Hepatocyte (in vitro differentiated cells): ENCODE data around the gene CBY2. TPM values are rescaled to one million over a fixed set of nuclear protein-coding genes. Genes with fewer than 3 reads are reported as not detected.

Experiments used
- DNase-seq: peaks from one replicate; pipeline ENCODE4 v3.0.0-alpha.2; 2016; ENCODE audit warnings: low spot score
- H2AFZ ChIP-seq: fragments of 200-600 bp; sonication (generic); 2 replicates; pipeline ENCODE4 v1.6.0; 2016; ENCODE audit warnings: antibody characterized with exemption, mild to moderate bottlenecking
- H3K27ac ChIP-seq: fragments of 200-600 bp; sonication (generic); 2 replicates; pipeline ENCODE4 v1.5.1; 2016; ENCODE audit warnings: mild to moderate bottlenecking
- H3K27me3 ChIP-seq: fragments of 200-600 bp; sonication (generic); 2 replicates; pipeline ENCODE4 v1.6.1; 2016
- H3K36me3 ChIP-seq: fragments of 200-600 bp; sonication (generic); replicated peaks from 2 replicates; pipeline ENCODE4 v1.5.1; 2016; ENCODE audit warnings: low read depth; ENCODE audit not compliant: insufficient read depth
- H3K4me1 ChIP-seq: fragments of 200-600 bp; sonication (generic); 2 replicates; pipeline ENCODE4 v1.5.1; 2016; ENCODE audit warnings: mild to moderate bottlenecking, moderate library complexity; ENCODE audit not compliant: insufficient read depth
- H3K4me2 ChIP-seq: fragments of 200-600 bp; sonication (generic); 2 replicates; pipeline ENCODE4 v1.6.0; 2016
- H3K4me3 ChIP-seq: fragments of 200-600 bp; sonication (generic); 2 replicates; pipeline ENCODE4 v1.5.1; 2016; ENCODE audit warnings: mild to moderate bottlenecking
- H3K79me2 ChIP-seq: fragments of 200-600 bp; sonication (generic); 2 replicates; pipeline ENCODE4 v1.6.0; 2017; ENCODE audit warnings: mild to moderate bottlenecking
- H3K9me2 ChIP-seq: fragments of 200-600 bp; sonication (generic); replicated peaks from 2 replicates; pipeline ENCODE4 v1.6.0; 2017; ENCODE audit warnings: mild to moderate bottlenecking; ENCODE audit not compliant: insufficient read depth
- H3K9me3 ChIP-seq: fragments of 200-600 bp; sonication (generic); 2 replicates; pipeline ENCODE4 v1.5.1; 2016; ENCODE audit warnings: low read depth, mild to moderate bottlenecking
- H4K20me1 ChIP-seq: fragments of 200-600 bp; sonication (generic); 2 replicates; pipeline ENCODE4 v1.6.0; 2016; ENCODE audit warnings: mild to moderate bottlenecking; ENCODE audit not compliant: insufficient read depth, poor library complexity, severe bottlenecking
- CTCF ChIP-seq: fragments of 200-600 bp; sonication (generic); IDR thresholded peaks from 2 replicates; pipeline ENCODE4 v1.5.1; 2016; ENCODE audit warnings: antibody characterized with exemption, mild to moderate bottlenecking; ENCODE audit not compliant: poor library complexity
- EZH2 ChIP-seq: fragments of 200-600 bp; sonication (generic); IDR thresholded peaks from 2 replicates; pipeline ENCODE4 v1.6.1; 2016; ENCODE audit warnings: antibody characterized with exemption, mild to moderate bottlenecking, borderline replicate concordance
- EZH2phosphoT487 ChIP-seq: fragments of 200-600 bp; sonication (generic); IDR thresholded peaks from one replicate; pipeline ENCODE4 v1.6.1; 2018; ENCODE audit warnings: antibody characterized with exemption, mild to moderate bottlenecking, low read depth, moderate library complexity; ENCODE audit not compliant: unreplicated experiment, severe bottlenecking
- WGBS: methylation state at CpG from one replicate; pipeline ENCODE4 v1.1.6; 2016; ENCODE audit warnings: low lambda C conversion rate; ENCODE audit errors: missing lambda C conversion rate; 5-methylcytosine and 5-hydroxymethylcytosine counted together
- polyA plus RNA-seq: library from polyadenylated mRNA; unstranded; fragments of >200 nt; fragmentation: Nextera tagmentation; extraction: Ambion mirVana; gene quantifications from 2 replicates; pipeline ENCODE4 v1.2.1, GENCODE V29; 2016
- total RNA-seq: library from RNA; depleted of rRNA; stranded (reverse); fragments of >200 nt; gene quantifications from 2 replicates; pipeline ENCODE4 v1.2.3, GENCODE V29; 2014

Gene CBY2
- total and polyA plus RNA-seq, 2 experiments from 2014 or later, result not detected

DNA sequence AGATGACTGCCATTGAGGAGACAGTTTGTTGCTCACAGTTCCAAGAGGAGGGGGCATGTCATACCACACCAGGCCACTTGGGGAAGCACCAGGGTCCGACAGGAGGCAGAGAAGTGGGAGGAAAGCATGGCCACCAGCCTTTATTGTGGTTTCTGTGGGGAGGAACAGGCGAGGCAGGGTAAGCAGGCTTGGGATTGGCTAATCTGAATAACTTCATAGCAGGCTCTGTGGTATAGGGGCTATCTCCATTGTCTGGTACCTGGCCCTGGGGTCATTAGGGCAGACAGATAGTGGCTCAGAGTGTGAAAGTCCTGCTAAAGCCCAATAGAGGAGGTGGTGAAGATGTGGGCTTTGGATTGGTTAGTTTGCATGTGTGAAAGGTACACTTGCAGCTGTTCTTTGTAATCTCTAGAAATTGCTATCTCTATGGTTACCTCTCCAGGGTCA lies 35.5 kb downstream of the CBY2 start:
- Histone ChIP-seq H3K4me1 (no peaks in the 10 kb centered on the region), H3K9me2 (no peaks in the 10 kb centered on the region), H3K9me3 (no peaks in the 10 kb centered on the region), H3K27me3 (peaks cover 4% of the 10 kb centered on the region), H3K79me2 (no peaks in the 10 kb centered on the region), H3K27ac (no peak overlapping the region), H2AFZ (no peak overlapping the region), H3K36me3 (no peaks in the 10 kb centered on the region), H4K20me1 (no peaks in the 10 kb centered on the region), H3K4me3 (no peak overlapping the region), H3K4me2 (no peak overlapping the region)
- DNase-seq, result no peak
- TF ChIP-seq EZH2, result no peak
- TF ChIP-seq CTCF, result no peak
- no peak for TF ChIP-seq EZH2phosphoT487
- 56% methylated on average over 2 of the region's 2 CpGs for WGBS

DNA sequence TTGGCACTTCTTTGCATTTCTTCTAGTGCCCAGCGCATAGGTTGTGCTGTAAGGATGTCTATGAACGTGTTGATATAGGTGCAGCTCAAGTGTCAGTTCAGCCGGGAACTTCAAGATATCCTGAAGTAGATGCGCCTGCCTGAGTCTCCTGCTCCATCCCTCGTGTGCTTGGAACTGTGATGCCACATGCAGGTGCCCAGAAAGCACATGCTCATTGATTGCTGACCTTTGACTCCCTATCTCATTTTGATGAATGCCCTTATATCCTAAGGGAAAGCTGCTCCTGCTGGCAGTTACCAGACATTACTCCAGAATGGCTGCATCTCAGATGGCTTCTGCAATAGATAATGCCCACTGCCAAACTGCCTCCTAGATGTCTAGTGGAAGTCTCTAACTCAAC lies 40.9 kb downstream of the CBY2 start:
- no peak overlapping the region for H2AFZ ChIP-seq
- H3K9me3 ChIP-seq, result no peaks in the 10 kb centered on the region
- no peak overlapping the region for H3K27ac ChIP-seq
- H3K4me3 ChIP-seq, result no peak overlapping the region
- no peaks in the 10 kb centered on the region for H3K79me2 ChIP-seq
- H3K9me2 ChIP-seq, result no peaks in the 10 kb centered on the region
- no peaks in the 10 kb centered on the region for H4K20me1 ChIP-seq
- H3K27me3 ChIP-seq, result peaks cover 17% of the 10 kb centered on the region
- no peak for TF ChIP-seq EZH2phosphoT487
- no peak for TF ChIP-seq CTCF
- TF ChIP-seq EZH2, result no peak
- H3K36me3 ChIP-seq, result no peaks in the 10 kb centered on the region
- no peak for DNase-seq
- H3K4me1 ChIP-seq, result no peaks in the 10 kb centered on the region
- 93% methylated on average over 5 of the region's 5 CpGs for WGBS
- no peak overlapping the region for H3K4me2 ChIP-seq

GRCh38 chr13:45744979-45745378 lies 42.9 kb downstream of the CBY2 start:
- Histone ChIP-seq H2AFZ (no peak overlapping the region), H3K9me2 (no peaks in the 10 kb centered on the region), H3K27me3 (peaks cover 24% of the 10 kb centered on the region), H3K27ac (no peak overlapping the region), H3K4me1 (no peaks in the 10 kb centered on the region), H3K79me2 (no peaks in the 10 kb centered on the region), H3K9me3 (no peaks in the 10 kb centered on the region), H3K36me3 (no peaks in the 10 kb centered on the region), H4K20me1 (no peaks in the 10 kb centered on the region), H3K4me2 (no peak overlapping the region), H3K4me3 (no peak overlapping the region)
- 92% methylated on average over 3 of the region's 3 CpGs for WGBS
- no peak for DNase-seq
- TF ChIP-seq CTCF, result no peak
- TF ChIP-seq EZH2phosphoT487, result no peak
- TF ChIP-seq EZH2, result no peak

DNA sequence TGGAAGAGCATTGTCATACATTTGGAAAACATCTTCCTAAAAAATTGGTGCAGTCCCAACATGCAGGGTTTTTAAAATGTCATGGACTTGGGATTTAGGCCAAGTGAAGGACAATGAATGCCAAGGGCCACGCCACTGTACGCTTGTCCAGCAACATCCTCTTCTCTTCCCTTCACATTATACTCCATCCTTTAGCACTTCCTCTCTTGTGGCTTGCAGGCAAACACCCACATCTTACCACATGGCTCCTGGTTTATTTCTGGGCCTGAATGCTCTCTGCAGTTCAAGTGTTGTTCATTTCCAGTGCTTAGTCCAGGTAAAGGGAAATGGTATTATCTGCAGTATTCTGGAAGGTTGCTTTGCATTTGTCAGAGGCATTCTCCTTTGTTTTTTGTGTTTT lies 45.0 kb downstream of the CBY2 start:
- Histone ChIP-seq H3K4me3 (no peak overlapping the region), H3K36me3 (no peaks in the 10 kb centered on the region), H2AFZ (no peak overlapping the region), H3K27ac (no peak overlapping the region), H3K9me3 (no peaks in the 10 kb centered on the region), H3K4me1 (no peaks in the 10 kb centered on the region), H3K4me2 (no peak overlapping the region), H3K27me3 (peaks cover 32% of the 10 kb centered on the region), H4K20me1 (no peaks in the 10 kb centered on the region), H3K79me2 (no peaks in the 10 kb centered on the region), H3K9me2 (no peaks in the 10 kb centered on the region)
- no peak for DNase-seq
- 90% methylated on average over 2 of the region's 2 CpGs for WGBS
- TF ChIP-seq EZH2phosphoT487, result no peak
- TF ChIP-seq CTCF, result no peak
- no peak for TF ChIP-seq EZH2
